K562 (cell line): Measurements from ENCODE around the gene OGN. TPM values are rescaled to one million over a fixed set of nuclear protein-coding genes. Genes with fewer than 3 reads are reported as not detected.

Experiments
- ATAC-seq: fragments of 200-7000 bp; cut with Tn5 transposase; 3 replicates; pipeline ENCODE4 v1.9.1; 2020; ENCODE audit warnings: moderate library complexity
- BruUV-seq: library from RNA; stranded (reverse); fragments of 400-500 nt; replicated peaks from 2 replicates; lab custom pipeline; 2021; lab: Mats Ljungman, UMichigan
- CTCF ChIA-PET: fragments of 300-600 bp; formaldehyde crosslinking; extraction: SDS; loops from one replicate; lab custom pipeline; 2021; ENCODE audit warnings: low intra/inter-chr PET ratio; lab: Yijun Ruan, JAX
- POLR2A ChIA-PET: fragments of 300-600, 350-650 bp; sonication (Branson Sonifier 250); formaldehyde crosslinking; extraction: SDS; loops from one replicate; lab custom pipeline; 2021; ENCODE audit warnings: antibody characterized with exemption, inconsistent platforms; lab: Yijun Ruan, JAX
- DNase-seq, 4 experiments: peaks; one replicate each; pipeline versions ENCODE4 v3.0.0 to v3.0.0-alpha.2; 2011 to 2018; ENCODE audit warnings: low spot score in 3 of 4, mixed read lengths in 3 of 4; ENCODE audit errors: extremely low read depth in 1 of 4
- FAIRE-seq: peaks from 2 replicates; lab custom pipeline; 2011; peaks lifted over from hg19 to GRCh38; lab: Jason Lieb, UNC
- H2AFZ ChIP-seq: 2 replicates; pipeline ENCODE4 v1.6.0; 2011; ENCODE audit warnings: low read depth, low read length, control low read depth, inconsistent platforms
- H3K27ac ChIP-seq: fragments of 200-600 bp; 3 replicates; pipeline ENCODE4 v1.8.0; 2011; ENCODE audit warnings: low read depth, mild to moderate bottlenecking, control low read depth, inconsistent platforms, low read length, moderate library complexity, mixed read lengths; ENCODE audit errors: extremely low read depth
- H3K27me3 ChIP-seq, 2 experiments: fragments of 300-600 bp in 1 of 2; 2 replicates in 1 of 2; 3 replicates in 1 of 2; pipeline versions ENCODE4 v1.6.0 to v1.8.0; 2011; ENCODE audit warnings: inconsistent platforms in 2 of 2, low read length in 2 of 2, mild to moderate bottlenecking in 1 of 2, mixed read lengths in 1 of 2, moderate library complexity in 1 of 2; ENCODE audit not compliant: control insufficient read depth in 2 of 2, insufficient read depth in 2 of 2
- H3K36me3 ChIP-seq: fragments of 300-600 bp; 3 replicates; pipeline ENCODE4 v1.8.0; 2011; ENCODE audit warnings: mild to moderate bottlenecking, low read length, inconsistent platforms; ENCODE audit not compliant: control insufficient read depth, insufficient read depth
- H3K4me1 ChIP-seq, 2 experiments: fragments of 200-600 bp in 1 of 2; replicated peaks in 1 of 2; 2 replicates in 1 of 2; 3 replicates in 1 of 2; pipeline versions ENCODE4 v1.5.1 to v1.8.0; 2011; ENCODE audit warnings: inconsistent platforms in 2 of 2, low read length in 2 of 2, mild to moderate bottlenecking in 1 of 2, mixed read lengths in 1 of 2, moderate library complexity in 1 of 2; ENCODE audit not compliant: control insufficient read depth in 2 of 2, insufficient read depth in 2 of 2
- H3K4me2 ChIP-seq: 2 replicates; pipeline ENCODE4 v1.6.1; 2011; ENCODE audit warnings: low read length, control low read depth, inconsistent platforms, mixed read lengths; ENCODE audit not compliant: insufficient read depth
- H3K4me3 ChIP-seq: fragments of 200-600 bp; sonication (generic), shearing (Covaris generic); 2 replicates; pipeline ENCODE4 v1.5.1; 2016; ENCODE audit warnings: control low read depth, inconsistent platforms
- H3K79me2 ChIP-seq: fragments of 200-600 bp; 3 replicates; pipeline ENCODE4 v1.8.0; 2011; ENCODE audit warnings: low read length, inconsistent platforms; ENCODE audit not compliant: control insufficient read depth, insufficient read depth
- H3K9ac ChIP-seq, 2 experiments: 2 replicates each; pipeline versions ENCODE4 v1.6.0 to v1.6.1; 2011; ENCODE audit warnings: low read depth in 2 of 2, low read length in 2 of 2, control low read depth in 1 of 2, inconsistent platforms in 1 of 2, mild to moderate bottlenecking in 1 of 2, mixed read lengths in 1 of 2; ENCODE audit not compliant: insufficient read depth in 1 of 2
- H3K9me1 ChIP-seq: one replicate; pipeline ENCODE4 v1.6.0; 2011; ENCODE audit warnings: inconsistent platforms, mild to moderate bottlenecking, low read length, moderate library complexity; ENCODE audit not compliant: control insufficient read depth, insufficient read depth
- H3K9me3 ChIP-seq: replicated peaks from 2 replicates; pipeline ENCODE4 v1.5.1; 2011; ENCODE audit warnings: low read depth, low read length, inconsistent platforms; ENCODE audit not compliant: control insufficient read depth, insufficient read depth
- H4K20me1 ChIP-seq: replicated peaks from 2 replicates; pipeline ENCODE4 v1.6.1; 2011; ENCODE audit warnings: low read length, inconsistent platforms, mixed read lengths; ENCODE audit not compliant: control insufficient read depth, insufficient read depth
- BCL6 ChIP-seq: fragments of 250-450 bp; sonication (Bioruptor Pico); IDR thresholded peaks from 2 replicates; pipeline ENCODE4 v1.4.0; 2020
- FOXJ2 ChIP-seq: fragments of 200-800 bp; sonication (Bioruptor generic); IDR thresholded peaks from 2 replicates; pipeline ENCODE4 v1.6.1; 2016; ENCODE audit warnings: missing genetic modification characterization, missing compliant biosample characterization
- HOXB6 ChIP-seq: fragments of 250-450 bp; sonication (Bioruptor Pico); IDR thresholded peaks from 2 replicates; pipeline ENCODE4 v1.5.1; 2022; ENCODE audit warnings: mild to moderate bottlenecking, borderline replicate concordance
- NUFIP1 ChIP-seq: fragments of 450-650 bp; IDR thresholded peaks from 2 replicates; pipeline ENCODE4 v1.6.1; 2018; ENCODE audit not compliant: partially characterized antibody
- RAD21 ChIP-seq, 2 experiments: fragments of 250-450 bp in 1 of 2; fragments of 450-650 bp in 1 of 2; sonication (Bioruptor Pico) in 1 of 2; formaldehyde crosslinking in 1 of 2; IDR thresholded peaks in 1 of 2; conservative IDR thresholded peaks in 1 of 2; 2 replicates each; pipeline versions ENCODE4 v1.4.0 to v1.8.0; 2020 to 2022; ENCODE audit warnings: mild to moderate bottlenecking in 2 of 2, moderate library complexity in 1 of 2
- SREBF2 ChIP-seq: sonication (generic); formaldehyde crosslinking; IDR thresholded peaks from 2 replicates; pipeline ENCODE4 v1.4.0; 2020; ENCODE audit warnings: mild to moderate bottlenecking, missing genetic modification reagents
- TRIM25 ChIP-seq: fragments of 450-650 bp; IDR thresholded peaks from 2 replicates; pipeline ENCODE4 v1.7.0; 2016; ENCODE audit warnings: borderline replicate concordance
- TRIM28 ChIP-seq: fragments of 450-650 bp; IDR thresholded peaks from 2 replicates; pipeline ENCODE4 v1.6.1; 2017
- ZBTB43 ChIP-seq: sonication (generic); formaldehyde crosslinking; IDR thresholded peaks from 2 replicates; pipeline ENCODE4 v1.8.0; 2023; ENCODE audit warnings: mild to moderate bottlenecking, missing genetic modification reagents
- ZNF174 ChIP-seq: fragments of 250-450 bp; sonication (Bioruptor Pico); IDR thresholded peaks from 2 replicates; pipeline ENCODE4 v1.4.0; 2020; ENCODE audit warnings: mild to moderate bottlenecking
- WGBS: fragments of 100-300 bp; shearing (Covaris generic); methylation state at CpG from one replicate; pipeline ENCODE4 v1.1.6; 2016; ENCODE audit warnings: low coverage, mixed read lengths; ENCODE audit not compliant: insufficient coverage; ENCODE audit errors: missing lambda C conversion rate; 5-methylcytosine and 5-hydroxymethylcytosine counted together
- in situ Hi-C: fragments of 300-500 bp; cut with MboI; formaldehyde crosslinking; loops from 4 replicates; pipeline ENCODE4 v1.15.0; 2018; ENCODE audit warnings: inconsistent platforms, mixed read lengths
- intact Hi-C: fragments of 100-400 bp; cut with micrococcal nuclease; formaldehyde crosslinking; loops from 2 replicates; pipeline ENCODE4 v1.14.2; 2022
- polyA plus RNA-seq, 8 experiments: library from polyadenylated mRNA; depleted of rRNA in 4 of 8; stranded (reverse) in 5 of 8; unstranded in 3 of 8; fragments of >200 nt; fragmentation: Nextera tagmentation in 2 of 8; fragmentation: Illumina TruSeq in 1 of 8; extraction: Ambion mirVana in 2 of 8; extraction: Trizol in 1 of 8; gene quantifications; 2 replicates each; pipeline versions ENCODE4 v1.2.1 to v1.2.3, GENCODE V29; 2011 to 2014; ENCODE audit warnings: inconsistent platforms in 1 of 8, missing spikeins in 1 of 8
- total RNA-seq, 7 experiments: library from RNA; depleted of rRNA in 6 of 7; stranded (reverse); fragments of >200 nt in 6 of 7; fragmentation: Illumina TruSeq in 2 of 7; extraction: Trizol in 2 of 7; gene quantifications; 2 replicates each; pipeline versions ENCODE4 v1.2.1 to v1.2.3, GENCODE V29; 2011 to 2021; ENCODE audit warnings: low replicate concordance in 1 of 7

OGN gene
- total and polyA plus RNA-seq, 9 of the 15 experiments (the other 6 are each of a cell fraction or from before 2014, with no cell fraction given), result 0.07 to 0.17 TPM; not detected in 7

DNA sequence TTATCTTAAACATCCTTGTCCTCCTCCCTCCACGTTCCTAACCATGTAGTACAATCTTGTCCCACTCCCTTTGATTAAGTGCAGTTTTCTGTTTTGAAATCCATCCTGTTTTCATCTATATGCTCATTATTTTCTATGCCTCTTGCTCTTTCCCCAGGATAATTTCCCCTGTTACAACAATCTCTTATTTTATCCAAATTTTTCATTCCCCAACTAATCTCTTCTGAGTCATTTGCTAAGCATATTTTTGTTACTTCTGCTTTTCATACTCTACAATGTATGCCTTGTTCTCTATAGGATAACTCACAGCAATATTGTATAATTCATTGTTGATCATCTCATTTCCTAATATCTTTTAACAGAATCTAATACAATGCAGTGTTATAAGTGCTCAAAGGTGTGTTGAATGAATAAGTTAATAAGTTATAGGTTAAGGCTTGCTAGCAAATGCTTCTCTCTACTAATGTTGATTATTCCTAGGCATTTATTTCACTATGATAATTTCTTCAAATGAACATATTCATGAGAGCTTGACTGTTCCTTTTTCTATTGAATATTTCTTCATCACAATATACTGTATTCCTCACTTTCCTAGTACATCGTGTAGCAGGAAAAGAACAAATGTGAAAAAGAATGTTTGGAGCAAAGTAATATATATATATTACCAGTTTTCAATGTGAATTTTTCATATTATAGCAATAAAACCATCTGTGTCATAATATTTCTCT lies 18.4 kb upstream of the OGN start (continued):
- TF ChIP-seq NUFIP1 (no peak), SREBF2 (CRISPR knock-in tag) (no peak), BCL6 (CRISPR knock-in tag) (no peak), ZBTB43 (no peak)

- no peak for DNase-seq
- no peak for ATAC-seq
- WGBS, result 20% methylated on average over 1 of the region's 1 CpG
- Histone ChIP-seq H3K36me3 (no peaks in the 10 kb centered on the region; the same call in 2 of the 3 replicates), H3K4me1 (no peaks in the 10 kb centered on the region; a peak in 1 of 5 replicates), H2AFZ (no peak overlapping the region), H3K9me1 (no peaks in the 10 kb centered on the region), H3K9me3 (no peaks in the 10 kb centered on the region), H4K20me1 (no peaks in the 10 kb centered on the region), H3K27me3 (no peaks in the 10 kb centered on the region), H3K9ac (no peak overlapping the region), H3K4me2 (no peak overlapping the region), H3K4me3 (no peak overlapping the region), H3K27ac (no peak overlapping the region), H3K79me2 (no peaks in the 10 kb centered on the region)
- no peak for FAIRE-seq
- CTCF ChIA-PET, result no interaction called here
- BruUV-seq, result no TSS peak
- no peak for TF ChIP-seq TRIM28
- no peak for TF ChIP-seq ZBTB43
- TF ChIP-seq HOXB6 (CRISPR knock-in tag), result no peak
- TF ChIP-seq RAD21 (CRISPR knock-in tag; conservative IDR thresholded peaks at IDR 0.05 in 1 of 2, IDR thresholded peaks at IDR 0.05 in 1 of 2), result no peak
- no peak for TF ChIP-seq ZNF174 (CRISPR knock-in tag)
- TF ChIP-seq TRIM25, result no peak
- TF ChIP-seq FOXJ2 (tag), result no peak
- POLR2A ChIA-PET, result no interaction called here
- intact Hi-C loops, result no loop called here
- in situ Hi-C loops, result no loop called here
Measured at GRCh38 chr9:92414566-92414965, 10.2 kb upstream of the OGN start.
